Inferior parietal cortex (tissue), 1 donor: ENCODE data around the gene STMN3.

Source experiments
- DNase-seq: peaks from one replicate; pipeline ENCODE4 v3.0.0-alpha.2; 2016; ENCODE audit errors: extremely low spot score

Gene STMN3

DNA sequence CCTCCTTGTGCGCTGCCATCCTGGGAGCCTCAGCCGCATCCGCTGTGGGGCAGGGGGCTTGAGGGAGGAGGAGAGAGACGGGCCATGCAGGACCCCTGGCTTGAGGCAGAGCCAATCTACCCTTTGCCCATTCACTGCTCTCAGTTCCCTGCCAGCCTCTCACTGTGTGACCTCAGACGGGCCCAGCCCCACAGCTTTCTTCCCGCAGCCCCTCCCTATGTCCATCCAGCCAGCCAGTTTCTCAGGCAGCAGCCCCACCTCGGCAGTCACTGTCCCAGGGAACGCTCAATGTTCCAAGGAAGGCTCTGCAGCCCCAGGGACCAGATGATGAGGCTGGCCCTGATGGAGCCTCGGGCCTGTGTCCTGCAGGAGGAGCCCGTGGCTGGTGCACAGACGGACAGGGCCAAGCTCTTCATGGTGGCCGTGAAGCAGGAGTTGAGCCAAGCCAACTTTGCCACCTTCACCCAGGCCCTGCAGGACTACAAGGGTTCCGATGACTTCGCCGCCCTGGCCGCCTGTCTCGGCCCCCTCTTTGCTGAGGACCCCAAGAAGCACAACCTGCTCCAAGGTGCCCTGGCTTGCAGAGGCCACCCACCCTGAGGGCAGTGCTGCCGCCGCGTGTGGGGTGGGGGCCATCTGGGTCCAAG lies 39.3 kb upstream of the STMN3 start:
- DNase-seq: no peak

GRCh38 chr20:63691711-63692435 lies 38.6 kb upstream of the STMN3 start:
- DNase-seq: no peak

DNA sequence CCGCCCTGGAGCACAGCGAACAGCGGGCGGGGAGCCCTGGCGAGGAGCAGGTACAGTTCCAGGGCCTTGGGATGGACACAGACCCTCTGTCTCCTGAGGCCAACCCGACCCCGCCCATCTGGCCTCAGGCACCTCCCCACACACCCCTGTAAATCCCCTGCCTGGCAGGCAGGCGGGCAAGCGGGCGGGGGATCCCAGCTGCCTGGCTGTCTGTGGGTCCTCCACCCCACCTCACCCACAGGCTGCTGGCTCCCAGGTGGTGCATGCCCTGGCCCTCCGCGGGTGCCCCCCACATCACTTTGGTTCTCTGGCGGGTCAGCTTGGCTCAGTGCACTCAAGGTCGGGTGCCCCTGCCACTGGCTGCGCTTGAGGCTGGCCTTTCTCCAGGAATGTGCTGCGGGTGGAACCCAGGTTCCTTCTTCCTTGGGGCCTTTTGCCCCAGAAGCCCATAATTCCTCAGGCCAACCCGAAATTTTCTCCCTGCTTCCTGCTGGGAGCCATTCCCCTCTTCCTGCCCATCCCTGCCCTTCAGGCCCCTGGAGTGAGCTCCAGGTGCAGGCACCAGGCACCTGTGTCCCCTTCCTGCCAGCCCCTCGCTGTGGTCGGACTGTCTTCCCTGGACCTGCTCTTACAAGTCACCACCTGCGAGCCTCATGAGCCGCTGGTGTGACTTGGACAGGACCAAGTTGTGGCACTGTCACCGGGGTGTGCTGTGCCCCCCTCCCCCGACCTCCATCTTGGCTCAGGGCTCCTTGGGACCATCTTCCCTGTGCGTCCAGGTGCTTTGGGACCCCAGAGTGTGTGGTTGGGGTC lies 37.9 kb upstream of the STMN3 start:
- DNase-seq: no peak

- no peak for DNase-seq
Observed at GRCh38 chr20:63690003-63690897, 37.0 kb upstream of the STMN3 start.

- DNase-seq: no peak
Observed at GRCh38 chr20:63689046-63690002, 36.1 kb upstream of the STMN3 start.

DNA sequence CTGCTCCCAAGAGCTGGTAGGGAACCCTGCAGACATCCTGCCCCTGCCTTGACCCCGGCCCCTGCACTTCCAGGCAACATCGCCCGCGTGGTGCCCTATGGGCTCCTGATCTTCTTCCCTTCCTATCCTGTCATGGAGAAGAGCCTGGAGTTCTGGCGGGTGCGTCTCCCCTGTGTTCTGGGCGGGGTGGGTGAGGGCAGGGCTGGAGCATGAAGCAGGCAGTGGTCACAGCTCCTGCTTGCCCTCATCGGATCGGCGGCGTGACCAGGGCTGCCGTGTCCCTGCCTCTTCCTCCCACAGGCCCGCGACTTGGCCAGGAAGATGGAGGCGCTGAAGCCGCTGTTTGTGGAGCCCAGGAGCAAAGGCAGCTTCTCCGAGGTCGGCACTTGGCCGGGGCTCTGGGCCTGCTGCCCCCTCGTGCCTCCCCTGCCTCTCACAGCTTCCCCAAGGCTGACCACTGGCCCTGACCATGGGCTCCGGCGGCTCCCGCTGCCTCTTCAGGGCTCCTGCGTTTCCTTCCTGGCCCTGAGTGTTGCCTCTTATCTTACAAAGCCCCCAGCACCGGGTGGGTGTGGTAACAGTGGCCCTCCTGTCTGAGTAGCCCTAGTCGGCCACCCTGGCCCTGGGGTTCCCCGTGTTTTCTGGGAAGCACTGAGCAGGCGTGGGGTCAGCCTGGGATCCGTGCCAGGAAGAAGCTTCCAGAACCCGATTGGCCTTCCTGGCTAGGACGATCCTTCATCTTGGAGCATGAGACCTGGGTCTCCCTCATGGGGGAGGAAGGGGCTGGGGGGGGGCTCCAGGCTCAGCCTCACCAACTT lies 35.2 kb upstream of the STMN3 start:
- no peak for DNase-seq

DNA sequence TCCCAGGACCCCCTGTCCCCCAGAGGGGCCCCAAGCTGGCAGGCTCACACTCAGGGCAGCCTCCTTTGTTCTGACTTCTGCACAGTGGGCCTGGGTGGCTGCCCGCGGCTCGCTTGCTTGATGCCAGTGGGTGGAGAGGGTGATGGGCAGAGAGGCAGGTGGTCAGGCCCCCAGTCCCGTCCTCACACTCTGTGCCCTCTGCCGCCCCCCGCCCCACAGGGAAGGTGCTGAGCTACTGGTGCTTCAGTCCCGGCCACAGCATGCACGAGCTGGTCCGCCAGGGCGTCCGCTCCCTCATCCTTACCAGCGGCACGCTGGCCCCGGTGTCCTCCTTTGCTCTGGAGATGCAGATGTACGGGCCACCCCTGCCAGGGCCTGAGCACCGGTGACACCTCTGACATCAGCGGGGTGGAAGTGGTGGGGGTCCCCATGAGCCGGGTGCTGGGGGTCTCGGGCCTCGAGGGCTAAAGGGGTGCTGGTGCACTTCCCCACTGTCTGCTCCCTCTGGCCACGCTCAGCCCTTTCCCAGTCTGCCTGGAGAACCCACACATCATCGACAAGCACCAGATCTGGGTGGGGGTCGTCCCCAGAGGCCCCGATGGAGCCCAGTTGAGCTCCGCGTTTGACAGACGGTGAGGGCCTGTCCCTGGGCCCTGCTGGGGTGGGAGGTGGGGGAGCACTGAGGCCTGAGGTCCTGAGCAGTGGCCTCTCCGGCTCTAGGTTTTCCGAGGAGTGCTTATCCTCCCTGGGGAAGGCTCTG lies 34.4 kb upstream of the STMN3 start:
- no peak for DNase-seq

DNA sequence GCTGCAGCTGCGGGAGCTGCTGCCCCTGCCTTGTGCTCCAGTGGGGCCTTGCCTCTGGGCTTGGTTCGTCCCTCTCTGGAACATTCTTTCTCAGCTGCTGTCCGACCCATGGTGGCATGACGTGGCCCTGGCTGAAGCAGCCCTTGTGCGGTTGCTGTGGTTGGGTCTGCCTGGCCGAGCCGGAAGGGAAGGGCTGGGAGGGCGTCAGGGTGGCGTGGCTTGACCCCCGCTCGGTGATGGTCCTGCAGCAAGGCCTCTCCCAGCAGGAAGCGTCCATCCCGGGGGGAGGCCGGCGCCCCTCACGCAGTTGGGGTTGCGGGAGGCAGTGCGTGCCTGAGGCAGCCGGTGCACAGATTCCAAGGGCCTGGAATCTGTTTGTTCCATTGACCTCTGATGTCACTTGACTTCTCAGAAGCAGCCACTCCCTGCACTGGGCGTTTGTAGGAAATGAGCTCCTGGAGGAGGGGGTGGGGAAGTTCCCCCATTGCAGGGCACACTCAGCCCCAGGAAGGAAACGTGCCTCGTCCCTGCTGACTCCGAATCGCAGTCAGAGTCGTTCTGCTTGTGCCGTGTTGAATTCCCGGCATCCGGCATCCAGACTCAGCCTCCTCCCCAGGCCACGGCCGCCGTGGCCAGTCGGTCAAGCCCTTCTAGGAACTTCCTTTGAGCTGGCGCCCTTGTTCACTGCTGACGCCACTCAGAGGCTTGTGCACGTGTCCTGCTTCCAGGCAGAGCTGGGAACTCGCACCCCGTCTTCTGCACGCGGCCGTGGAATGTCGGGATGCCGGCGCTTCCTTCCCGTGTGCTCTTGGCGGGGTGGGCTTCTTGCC lies 33.5 kb upstream of the STMN3 start:
- no peak for DNase-seq

DNA sequence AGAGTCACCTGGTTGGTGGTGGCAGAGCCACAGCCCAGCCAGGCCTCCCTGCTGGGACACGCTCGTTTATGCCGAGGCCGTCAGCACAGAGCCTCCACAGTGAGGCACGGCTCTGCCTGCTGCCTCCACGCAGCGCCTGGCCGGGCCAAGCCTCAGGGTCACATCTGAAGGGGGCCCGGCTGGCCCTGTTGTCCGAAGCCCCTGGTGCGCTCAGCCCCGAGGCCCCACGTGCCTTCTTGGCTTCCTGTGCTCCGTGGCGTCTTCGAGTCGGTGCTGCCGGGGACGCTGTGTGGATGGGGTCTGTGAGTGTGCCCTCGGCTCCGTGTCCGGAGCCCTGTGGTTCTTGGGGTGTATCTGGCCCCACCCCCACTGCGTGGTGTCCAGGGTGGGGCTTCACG lies 32.9 kb upstream of the STMN3 start:
- no peak for DNase-seq

DNA sequence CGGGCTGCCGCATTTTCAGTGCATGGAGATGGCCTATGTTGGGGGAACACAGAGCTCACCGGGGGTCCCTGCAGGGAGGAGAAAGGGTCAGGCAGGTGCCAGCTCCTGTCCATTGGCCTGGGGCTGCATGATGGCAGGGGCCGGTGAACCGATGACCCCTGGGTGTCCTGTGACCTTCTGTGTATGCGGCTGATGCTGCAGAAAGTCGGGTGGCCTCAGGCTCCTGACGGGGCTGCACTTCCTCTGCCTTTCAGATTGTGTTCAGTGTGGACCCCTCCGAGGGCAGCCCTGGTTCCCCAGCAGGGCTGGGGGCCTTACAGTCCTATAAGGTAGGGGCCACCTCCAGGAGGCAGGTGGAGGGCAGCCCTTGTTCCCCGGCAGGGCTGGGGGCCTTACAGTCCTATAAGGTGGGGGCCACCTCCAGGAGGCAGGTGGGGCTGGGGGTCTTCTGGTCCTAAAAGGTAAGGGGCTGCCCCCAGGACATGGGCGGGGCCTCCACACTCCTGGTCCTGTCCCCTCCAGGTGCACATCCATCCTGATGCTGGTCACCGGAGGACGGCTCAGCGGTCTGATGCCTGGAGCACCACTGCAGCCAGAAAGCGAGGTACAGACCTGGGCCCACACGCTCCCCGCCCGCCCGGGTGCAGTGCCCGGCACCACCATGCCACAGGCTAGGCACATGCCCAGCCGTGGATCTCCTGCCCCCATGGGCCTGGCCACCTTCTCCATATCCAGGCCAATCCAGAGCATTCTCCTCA lies 32.2 kb upstream of the STMN3 start:
- DNase-seq: no peak

DNA sequence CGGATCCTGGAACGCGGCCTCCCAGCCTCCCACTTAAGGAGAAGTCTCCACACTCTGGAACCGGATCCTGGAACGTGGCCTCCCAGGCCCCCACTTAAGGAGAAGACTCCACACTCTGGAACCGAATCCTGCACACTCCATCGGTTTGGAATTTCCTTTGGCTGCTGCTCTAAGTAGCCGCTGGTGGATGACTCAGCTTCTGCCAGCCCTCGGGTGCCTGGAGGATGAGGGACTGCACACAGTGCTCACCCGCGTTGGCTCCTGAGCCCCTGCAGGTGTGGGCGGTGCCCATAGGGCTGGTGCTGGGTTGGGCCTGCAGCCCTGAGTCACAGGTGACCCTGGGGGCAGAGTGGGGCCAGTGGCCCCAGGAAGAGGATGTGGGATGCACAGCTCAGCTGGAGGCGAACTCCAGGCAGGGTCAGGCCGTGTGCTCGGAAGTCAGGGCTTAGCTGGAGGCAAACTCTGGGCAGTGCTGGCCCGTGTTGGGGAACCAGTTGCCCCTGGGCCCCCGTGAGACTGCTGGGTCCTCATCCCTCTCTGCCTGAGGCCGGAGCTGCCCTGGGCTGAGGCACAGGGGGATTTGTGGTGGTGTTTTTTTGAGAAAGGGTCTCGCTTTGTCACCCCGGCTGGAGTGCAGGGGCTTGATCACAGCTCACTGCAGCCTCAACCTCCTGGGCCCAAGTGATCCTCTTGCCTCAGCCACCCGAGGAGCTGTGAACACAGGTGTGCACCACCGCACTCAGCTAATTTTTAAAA lies 29.3 kb upstream of the STMN3 start:
- DNase-seq: peak; percentile 41

DNA sequence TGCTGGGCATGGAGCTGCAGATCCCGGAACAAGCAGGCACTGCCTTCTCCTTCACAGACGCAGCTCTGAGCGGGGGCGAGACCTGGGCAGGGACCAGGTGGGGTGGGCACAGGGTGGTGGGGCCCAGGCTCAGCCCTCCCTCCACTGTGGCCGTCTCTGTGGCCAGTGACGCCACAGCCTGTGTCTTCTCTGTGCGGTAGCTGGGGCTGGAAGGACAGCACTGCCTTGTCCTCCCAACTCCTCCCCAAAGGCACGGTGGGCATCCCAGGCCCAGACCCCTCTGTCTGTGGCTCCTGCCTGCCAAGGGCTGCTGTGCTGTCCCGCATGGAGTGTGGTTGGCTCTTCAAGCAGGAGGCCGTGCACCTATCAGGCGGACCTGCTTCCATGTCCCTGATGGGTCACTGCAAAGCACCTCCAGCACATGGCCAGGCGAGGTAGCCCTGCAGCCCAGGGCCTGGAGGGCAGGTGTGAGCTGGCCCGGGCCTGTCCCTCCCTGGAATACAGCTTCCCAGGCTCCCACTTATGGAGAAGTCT lies 28.5 kb upstream of the STMN3 start:
- DNase-seq: no peak

GRCh38 chr20:63680857-63681608 lies 27.8 kb upstream of the STMN3 start:
- no peak for DNase-seq

GRCh38 chr20:63680427-63680826 lies 27.2 kb upstream of the STMN3 start:
- no peak for DNase-seq

DNA sequence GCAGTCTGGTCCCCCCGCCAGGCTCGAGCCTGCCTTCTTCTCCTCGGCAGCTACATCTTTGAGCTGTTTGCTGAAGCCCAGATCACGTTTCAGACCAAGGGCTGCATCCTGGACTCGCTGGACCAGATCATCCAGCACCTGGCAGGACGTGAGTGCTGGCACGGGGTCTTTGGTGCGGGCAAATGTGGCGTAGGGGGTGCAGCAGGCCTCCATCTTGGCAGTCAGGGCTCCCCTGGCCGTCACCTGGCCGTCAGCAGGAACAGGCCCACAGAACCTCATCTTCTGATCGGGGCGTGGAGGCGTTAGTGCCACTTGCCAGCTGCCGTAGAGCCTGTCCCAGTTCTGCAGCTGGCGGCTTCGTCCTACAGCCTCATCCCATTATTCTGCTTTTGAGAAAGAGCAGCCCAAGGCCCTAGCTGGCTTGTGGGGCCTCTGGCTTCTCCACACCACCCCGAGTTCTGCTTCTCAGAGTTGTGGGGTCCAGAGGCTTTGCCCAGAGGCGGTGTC lies 26.6 kb upstream of the STMN3 start:
- DNase-seq: no peak
